Measurements from ENCODE around the gene ACKR3.

- TF ChIP-seq POLR2AphosphoS5 (IDR thresholded peaks at IDR 0.05) (peak in 2 of 4 donors; percentile 40 to 52), EP300 (IDR thresholded peaks at IDR 0.05) (no peak), POLR2A (IDR thresholded peaks at IDR 0.05) (no peak)
- TF ChIP-seq, protein P1, sequence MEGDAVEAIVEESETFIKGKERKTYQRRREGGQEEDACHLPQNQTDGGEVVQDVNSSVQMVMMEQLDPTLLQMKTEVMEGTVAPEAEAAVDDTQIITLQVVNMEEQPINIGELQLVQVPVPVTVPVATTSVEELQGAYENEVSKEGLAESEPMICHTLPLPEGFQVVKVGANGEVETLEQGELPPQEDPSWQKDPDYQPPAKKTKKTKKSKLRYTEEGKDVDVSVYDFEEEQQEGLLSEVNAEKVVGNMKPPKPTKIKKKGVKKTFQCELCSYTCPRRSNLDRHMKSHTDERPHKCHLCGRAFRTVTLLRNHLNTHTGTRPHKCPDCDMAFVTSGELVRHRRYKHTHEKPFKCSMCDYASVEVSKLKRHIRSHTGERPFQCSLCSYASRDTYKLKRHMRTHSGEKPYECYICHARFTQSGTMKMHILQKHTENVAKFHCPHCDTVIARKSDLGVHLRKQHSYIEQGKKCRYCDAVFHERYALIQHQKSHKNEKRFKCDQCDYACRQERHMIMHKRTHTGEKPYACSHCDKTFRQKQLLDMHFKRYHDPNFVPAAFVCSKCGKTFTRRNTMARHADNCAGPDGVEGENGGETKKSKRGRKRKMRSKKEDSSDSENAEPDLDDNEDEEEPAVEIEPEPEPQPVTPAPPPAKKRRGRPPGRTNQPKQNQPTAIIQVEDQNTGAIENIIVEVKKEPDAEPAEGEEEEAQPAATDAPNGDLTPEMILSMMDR (IDR thresholded peaks at IDR 0.05) = no peak
Measured at GRCh38 chr2:236572482-236572881, 2.9 kb downstream of the ACKR3 start.
